ENCODE results near the gene SLC16A14. TPM values are rescaled to one million over a fixed set of nuclear protein-coding genes. Genes with fewer than 3 reads are reported as not detected.

SLC16A14 gene
- total and polyA plus RNA-seq, 3 experiments from 2014 or later, result 0.13 to 1.0 (median 0.27) TPM

DNA sequence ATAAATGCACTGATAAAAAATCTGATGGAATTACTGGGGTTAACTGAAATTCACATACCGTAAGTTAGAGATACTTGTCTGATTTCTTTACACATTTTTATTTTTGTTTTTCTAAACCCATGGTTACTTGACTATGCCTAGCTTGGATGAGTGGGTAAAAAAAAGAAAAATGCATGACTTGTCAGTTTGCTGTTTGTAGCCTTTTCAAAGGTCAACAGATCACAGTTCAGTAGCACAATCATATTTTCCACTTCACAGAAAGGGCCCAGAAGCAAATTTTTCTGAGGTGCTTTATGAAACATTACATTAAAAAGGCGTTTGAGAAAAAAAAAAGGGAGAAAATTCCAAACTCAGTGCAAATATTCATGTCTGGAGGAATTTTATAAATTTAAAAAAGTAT is 16.4 kb downstream of the SLC16A14 start:
- ChIA-PET POLR2A (no interaction called here), CTCF (interaction anchor here (2.7 kb wide), 1 partner anchor 15 kb away, joined by 10 read pairs; no protein-coding TSS in a partner anchor)
- H3K4me1 ChIP-seq (ENCODE audit: insufficient read depth, low read length), result no peaks in the 10 kb centered on the region
- Mint-ChIP-seq H3K27me3 (no peaks in the 10 kb centered on the region), H3K4me1 (no peaks in the 10 kb centered on the region), H3K27ac (no peak overlapping the region), H3K36me3 (no peaks in the 10 kb centered on the region), H3K4me3 (no peak overlapping the region), H3K9me3 (no peaks in the 10 kb centered on the region)
- no peaks in the 10 kb centered on the region for H3K36me3 ChIP-seq (ENCODE audit: insufficient read depth, low read length)
- H3K27me3 ChIP-seq (ENCODE audit: insufficient read depth, low read length, poor library complexity, severe bottlenecking), result no peaks in the 10 kb centered on the region
- H3K4me3 ChIP-seq (ENCODE audit: low read length), result no peak overlapping the region
- DNase-seq, result no peak
- no peaks in the 10 kb centered on the region for H3K9me3 ChIP-seq (ENCODE audit: low read length)
- H3K27ac ChIP-seq (ENCODE audit: low read depth, low read length), result no peak overlapping the region

DNA sequence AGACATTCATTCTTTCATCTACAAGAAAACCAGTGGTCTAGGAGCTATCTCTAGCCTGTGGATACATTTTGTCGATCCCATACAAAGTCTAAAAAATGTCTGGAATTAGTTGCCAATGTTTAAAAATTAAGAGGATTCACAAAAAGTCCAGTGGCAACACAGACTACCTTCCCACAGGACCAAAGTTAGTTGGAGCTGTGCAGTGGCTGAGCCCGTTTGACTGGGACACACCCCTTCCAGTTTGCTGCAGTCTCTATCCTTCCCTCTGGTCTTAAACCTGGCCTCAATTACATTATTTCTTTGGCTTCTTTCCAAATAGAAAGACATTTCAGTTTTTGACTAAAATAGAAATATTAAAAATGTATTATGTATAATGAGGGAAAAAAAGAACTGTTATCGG is 18.6 kb downstream of the SLC16A14 start:
- CTCF ChIA-PET, result interaction anchor here (2.7 kb wide), 1 partner anchor 17 kb away, joined by 10 read pairs; no protein-coding TSS in a partner anchor
- no peaks in the 10 kb centered on the region for H3K9me3 Mint-ChIP-seq
- POLR2A ChIA-PET, result no interaction called here

DNA sequence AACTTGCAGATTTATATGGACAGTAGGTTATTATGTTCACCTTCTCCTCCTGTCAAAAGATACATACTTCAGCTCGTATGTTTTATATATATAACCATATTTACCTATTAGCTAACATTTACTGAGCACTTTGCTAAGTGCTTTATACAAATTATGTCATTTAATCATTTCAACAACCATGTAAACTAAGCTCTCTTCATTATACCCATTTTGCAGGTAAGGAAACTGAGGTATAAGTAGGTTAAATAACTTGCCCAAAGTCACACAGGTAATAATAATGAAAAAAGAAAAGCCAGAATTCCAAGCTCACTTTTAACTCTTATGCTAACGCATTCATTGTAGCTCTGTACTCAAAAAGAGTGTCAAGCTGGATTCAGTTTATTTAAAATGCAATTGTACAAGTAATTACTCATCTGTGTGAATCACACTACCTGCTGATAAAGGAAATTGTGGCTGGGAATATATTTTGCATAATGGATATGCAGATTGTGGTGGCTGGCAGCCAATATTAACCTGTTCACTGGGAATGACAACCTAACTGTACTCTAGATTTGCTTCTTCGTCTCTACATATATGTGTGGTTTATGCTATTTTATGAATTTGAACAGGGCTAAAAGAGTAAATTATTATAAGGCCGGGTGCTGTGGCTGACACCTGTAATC is 20.6 kb downstream of the SLC16A14 start:
- peaks cover under 1 to 2% of the 10 kb centered on the region in 2 donors for H3K27me3 Mint-ChIP-seq
- H3K36me3 Mint-ChIP-seq, result peaks cover 0 to 4% (median 0%) of the 10 kb centered on the region in 3 donors
- DNase-seq, result no peak
- Histone ChIP-seq H3K4me1 (ENCODE audit: insufficient read depth, low read length) (no peaks in the 10 kb centered on the region), H3K4me3 (ENCODE audit: low read length) (no peak overlapping the region), H3K27ac (ENCODE audit: low read depth, low read length) (no peak overlapping the region), H3K27me3 (ENCODE audit: insufficient read depth, low read length, poor library complexity, severe bottlenecking) (no peaks in the 10 kb centered on the region), H3K9me3 (ENCODE audit: low read length) (no peaks in the 10 kb centered on the region), H3K36me3 (ENCODE audit: insufficient read depth, low read length) (no peaks in the 10 kb centered on the region)
- no peaks in the 10 kb centered on the region for H3K9me3 Mint-ChIP-seq
- CTCF ChIA-PET, result no interaction called here
- H3K4me1 Mint-ChIP-seq, result no peaks in the 10 kb centered on the region
- POLR2A ChIA-PET, result no interaction called here
- H3K27ac Mint-ChIP-seq, result no peak overlapping the region
- no peak overlapping the region for H3K4me3 Mint-ChIP-seq

More for the DNA sequence above, 18.6 kb downstream of the SLC16A14 start:
- no peaks in the 10 kb centered on the region for H3K36me3 ChIP-seq (ENCODE audit: insufficient read depth, low read length)
- H3K27me3 ChIP-seq (ENCODE audit: insufficient read depth, low read length, poor library complexity, severe bottlenecking), result no peaks in the 10 kb centered on the region
- no peaks in the 10 kb centered on the region for H3K4me1 Mint-ChIP-seq
- H3K27me3 Mint-ChIP-seq, result no peaks in the 10 kb centered on the region
- H3K36me3 Mint-ChIP-seq, result peaks cover 0 to 4% (median 0%) of the 10 kb centered on the region in 3 donors
- no peaks in the 10 kb centered on the region for H3K9me3 ChIP-seq (ENCODE audit: low read length)
- H3K27ac ChIP-seq (ENCODE audit: low read depth, low read length), result no peak overlapping the region
- no peak overlapping the region for H3K4me3 ChIP-seq (ENCODE audit: low read length)
- no peak overlapping the region for H3K4me3 Mint-ChIP-seq
- no peak overlapping the region for H3K27ac Mint-ChIP-seq
- DNase-seq, result no peak
- no peaks in the 10 kb centered on the region for H3K4me1 ChIP-seq (ENCODE audit: insufficient read depth, low read length)

DNA sequence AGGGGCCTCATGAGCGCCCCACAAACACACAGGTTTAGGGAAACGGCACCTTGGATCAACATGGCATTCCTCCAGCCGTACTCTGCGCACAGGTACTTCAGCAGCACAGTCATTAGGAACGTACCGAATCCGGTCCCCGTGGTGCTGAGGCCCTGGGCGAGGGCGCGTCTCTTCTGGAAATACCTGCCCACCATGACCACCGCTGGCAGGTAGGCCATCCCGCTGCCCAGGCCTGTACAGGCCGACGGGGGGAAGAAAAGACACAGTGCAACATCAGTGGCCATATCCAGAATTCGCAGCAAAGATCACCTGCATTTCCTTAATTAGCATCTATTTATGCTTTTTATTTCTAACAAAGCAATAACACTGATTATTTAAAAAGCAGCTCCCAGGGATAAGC is 22.2 kb downstream of the SLC16A14 start:
- H3K36me3 Mint-ChIP-seq, result peaks cover 0 to 4% (median 0%) of the 10 kb centered on the region in 3 donors
- POLR2A ChIA-PET, result interaction anchor here (0.8 kb wide), 1 partner anchor 17 kb away, joined by 4 read pairs; no protein-coding TSS in a partner anchor

DNA sequence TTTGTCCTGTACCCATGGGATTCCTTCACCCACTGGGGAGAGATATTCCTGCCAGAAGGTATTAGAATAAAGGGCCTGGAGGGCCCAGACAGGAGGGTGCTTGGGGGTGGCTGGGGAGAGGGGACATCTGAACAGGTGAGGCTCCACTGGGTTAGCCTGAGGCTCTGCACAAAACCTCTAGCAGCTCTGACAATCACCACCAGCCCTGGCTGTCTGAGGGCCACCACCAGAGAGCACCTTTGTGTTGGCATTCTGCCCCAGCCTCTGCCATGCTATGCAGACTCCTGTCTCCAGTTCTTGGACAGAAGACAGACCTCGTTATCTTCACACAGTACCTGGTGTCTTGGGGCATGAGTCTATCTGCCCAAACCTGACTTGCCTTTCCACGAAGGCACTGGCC is 25.3 kb downstream of the SLC16A14 start:
- Histone ChIP-seq H3K36me3 (ENCODE audit: insufficient read depth, low read length) (no peaks in the 10 kb centered on the region), H3K9me3 (ENCODE audit: low read length) (no peaks in the 10 kb centered on the region), H3K27me3 (ENCODE audit: insufficient read depth, low read length, poor library complexity, severe bottlenecking) (no peaks in the 10 kb centered on the region), H3K27ac (ENCODE audit: low read depth, low read length) (no peak overlapping the region), H3K4me3 (ENCODE audit: low read length) (no peak overlapping the region), H3K4me1 (ENCODE audit: insufficient read depth, low read length) (no peaks in the 10 kb centered on the region)
- Mint-ChIP-seq H3K36me3 (peaks cover 0 to 4% (median 0%) of the 10 kb centered on the region in 3 donors), H3K27me3 (peaks cover 7 to 31% of the 10 kb centered on the region in 2 donors), H3K27ac (no peak overlapping the region), H3K4me1 (no peaks in the 10 kb centered on the region), H3K9me3 (no peaks in the 10 kb centered on the region), H3K4me3 (no peak overlapping the region)
- POLR2A ChIA-PET, result no interaction called here
- DNase-seq, result no peak
- CTCF ChIA-PET, result no interaction called here

More for the DNA sequence above, 22.2 kb downstream of the SLC16A14 start:
- Mint-ChIP-seq H3K9me3 (no peaks in the 10 kb centered on the region), H3K27ac (no peak overlapping the region), H3K4me3 (no peak overlapping the region), H3K4me1 (no peaks in the 10 kb centered on the region), H3K27me3 (peaks cover 7 to 12% of the 10 kb centered on the region in 2 donors)
- CTCF ChIA-PET, result no interaction called here
- DNase-seq, result no peak
- H3K9me3 ChIP-seq (ENCODE audit: low read length), result no peaks in the 10 kb centered on the region
- no peaks in the 10 kb centered on the region for H3K36me3 ChIP-seq (ENCODE audit: insufficient read depth, low read length)
- no peaks in the 10 kb centered on the region for H3K27me3 ChIP-seq (ENCODE audit: insufficient read depth, low read length, poor library complexity, severe bottlenecking)
- H3K4me1 ChIP-seq (ENCODE audit: insufficient read depth, low read length), result no peaks in the 10 kb centered on the region
- no peak overlapping the region for H3K27ac ChIP-seq (ENCODE audit: low read depth, low read length)
- no peak overlapping the region for H3K4me3 ChIP-seq (ENCODE audit: low read length)

DNA sequence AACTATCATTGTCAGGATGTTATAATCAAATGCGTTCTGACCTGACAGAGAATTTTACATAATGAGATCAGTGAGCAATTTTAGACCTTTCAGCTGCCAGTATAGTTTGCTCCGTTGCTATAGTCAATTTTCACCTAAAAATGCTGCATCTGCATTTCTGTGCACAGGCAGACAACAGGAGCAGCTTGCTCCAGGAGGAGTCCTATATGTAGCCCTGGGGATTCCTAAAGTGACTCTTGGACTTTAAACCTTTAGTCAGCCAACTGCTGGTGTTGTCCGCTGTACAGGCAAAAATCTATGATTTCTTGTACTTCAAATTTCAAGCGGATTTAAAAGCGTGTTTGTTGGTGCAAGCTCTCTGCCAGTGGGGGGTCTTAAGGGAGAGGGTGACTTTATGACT is 25.7 kb downstream of the SLC16A14 start:
- Histone ChIP-seq H3K36me3 (ENCODE audit: insufficient read depth, low read length) (no peaks in the 10 kb centered on the region), H3K9me3 (ENCODE audit: low read length) (no peaks in the 10 kb centered on the region), H3K27me3 (ENCODE audit: insufficient read depth, low read length, poor library complexity, severe bottlenecking) (no peaks in the 10 kb centered on the region), H3K27ac (ENCODE audit: low read depth, low read length) (no peak overlapping the region), H3K4me1 (ENCODE audit: insufficient read depth, low read length) (no peaks in the 10 kb centered on the region), H3K4me3 (ENCODE audit: low read length) (no peak overlapping the region)
- ChIA-PET CTCF (no interaction called here), POLR2A (no interaction called here)
- Mint-ChIP-seq H3K27ac (no peak overlapping the region), H3K4me3 (no peak overlapping the region), H3K36me3 (peaks cover 0 to 4% (median 0%) of the 10 kb centered on the region in 3 donors), H3K9me3 (no peaks in the 10 kb centered on the region), H3K4me1 (no peaks in the 10 kb centered on the region), H3K27me3 (peaks cover 7 to 34% of the 10 kb centered on the region in 2 donors)
- no peak for DNase-seq

DNA sequence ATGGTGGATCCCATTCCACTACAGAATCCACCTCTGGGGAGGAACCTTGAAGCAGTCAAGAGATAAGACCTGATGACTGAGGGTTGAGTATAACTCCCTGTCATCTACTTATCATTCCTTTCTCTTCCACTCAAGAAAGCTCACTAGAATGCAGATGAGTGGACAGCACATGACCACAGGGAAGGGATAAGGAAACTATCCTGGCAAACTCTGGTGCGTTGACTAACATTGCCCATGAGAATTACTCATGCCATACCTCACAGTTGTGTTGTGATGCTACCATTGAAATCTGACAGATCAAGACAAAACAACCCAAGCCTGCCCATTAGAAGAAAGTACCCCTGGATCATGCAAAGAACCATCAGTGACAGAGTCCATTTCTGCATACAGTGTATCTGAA is 26.5 kb downstream of the SLC16A14 start:
- H3K4me1 Mint-ChIP-seq, result no peaks in the 10 kb centered on the region
- Histone ChIP-seq H3K4me3 (ENCODE audit: low read length) (no peak overlapping the region), H3K36me3 (ENCODE audit: insufficient read depth, low read length) (no peaks in the 10 kb centered on the region), H3K4me1 (ENCODE audit: insufficient read depth, low read length) (no peaks in the 10 kb centered on the region), H3K27ac (ENCODE audit: low read depth, low read length) (no peak overlapping the region), H3K27me3 (ENCODE audit: insufficient read depth, low read length, poor library complexity, severe bottlenecking) (no peaks in the 10 kb centered on the region), H3K9me3 (ENCODE audit: low read length) (no peaks in the 10 kb centered on the region)
- no peaks in the 10 kb centered on the region for H3K9me3 Mint-ChIP-seq
- H3K4me3 Mint-ChIP-seq, result no peak overlapping the region
- CTCF ChIA-PET, result interaction anchor here (1.6 kb wide), 1 partner anchor 25 kb away, joined by 4 read pairs; no protein-coding TSS in a partner anchor
- H3K36me3 Mint-ChIP-seq, result peaks cover 0 to 4% (median 0%) of the 10 kb centered on the region in 3 donors
- no peak overlapping the region for H3K27ac Mint-ChIP-seq
- DNase-seq, result no peak
- POLR2A ChIA-PET, result no interaction called here
- H3K27me3 Mint-ChIP-seq, result peaks cover 7 to 36% of the 10 kb centered on the region in 2 donors

DNA sequence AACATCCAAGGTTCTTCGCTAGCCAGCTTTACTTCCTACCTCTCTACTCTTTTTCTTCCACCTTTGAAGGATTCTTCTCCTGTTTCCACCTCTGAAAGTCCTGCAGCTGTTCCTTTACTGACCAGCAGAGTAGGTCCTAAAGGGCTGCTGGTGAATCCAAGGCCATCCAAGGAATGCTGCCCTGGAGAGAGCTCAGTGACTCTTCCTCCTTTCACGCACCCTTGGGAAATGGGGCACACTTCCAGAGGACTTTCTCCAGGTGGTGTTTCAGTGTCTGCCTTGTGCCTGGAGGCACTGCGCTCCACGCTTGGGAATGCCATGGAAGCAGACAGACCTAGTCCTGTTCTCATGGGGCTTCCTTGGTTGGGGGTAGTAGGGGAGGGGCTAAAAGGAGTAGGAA is 45.4 kb downstream of the SLC16A14 start:
- Histone ChIP-seq H3K4me3 (ENCODE audit: low read length) (no peak overlapping the region), H3K27me3 (ENCODE audit: insufficient read depth, low read length, poor library complexity, severe bottlenecking) (no peaks in the 10 kb centered on the region), H3K4me1 (ENCODE audit: insufficient read depth, low read length) (no peaks in the 10 kb centered on the region), H3K36me3 (ENCODE audit: insufficient read depth, low read length) (no peaks in the 10 kb centered on the region), H3K27ac (ENCODE audit: low read depth, low read length) (no peak overlapping the region), H3K9me3 (ENCODE audit: low read length) (no peaks in the 10 kb centered on the region)
- Mint-ChIP-seq H3K27me3 (no peaks in the 10 kb centered on the region), H3K9me3 (no peaks in the 10 kb centered on the region), H3K4me1 (no peaks in the 10 kb centered on the region), H3K27ac (no peak overlapping the region), H3K4me3 (no peak overlapping the region), H3K36me3 (no peaks in the 10 kb centered on the region)
- CTCF ChIA-PET, result no interaction called here
- POLR2A ChIA-PET, result no interaction called here
- no peak for DNase-seq

Measured in CD8-positive, alpha-beta memory T cell (primary cell).